Smooth muscle cell (in vitro differentiated cells): Measurements from ENCODE around the gene IVL. TPM values are rescaled to one million over a fixed set of nuclear protein-coding genes. Genes with fewer than 3 reads are reported as not detected.

Experiments used
- DNase-seq: peaks from one replicate; lab custom pipeline; 2025; ENCODE audit not compliant: unreplicated experiment; lab: John Stamatoyannopoulos, UW
- H2AFZ ChIP-seq: fragments of 200-600 bp; sonication (generic); 2 replicates; pipeline ENCODE4 v1.6.0; 2016; ENCODE audit warnings: antibody characterized with exemption, low read depth, mild to moderate bottlenecking
- H3F3A ChIP-seq: fragments of 200-600 bp; sonication (generic); 2 replicates; pipeline ENCODE4 v1.6.0; 2017; ENCODE audit warnings: antibody characterized with exemption, low read depth
- H3K27ac ChIP-seq: fragments of 200-600 bp; sonication (generic); 2 replicates; pipeline ENCODE4 v1.5.1; 2016; ENCODE audit warnings: low read depth, mild to moderate bottlenecking
- H3K27me3 ChIP-seq: fragments of 200-600 bp; sonication (generic); 2 replicates; pipeline ENCODE4 v1.6.1; 2016; ENCODE audit warnings: low read depth, mild to moderate bottlenecking
- H3K36me3 ChIP-seq: fragments of 200-600 bp; sonication (generic); 2 replicates; pipeline ENCODE4 v1.5.1; 2016; ENCODE audit warnings: low read depth
- H3K4me1 ChIP-seq: fragments of 200-600 bp; sonication (generic); 2 replicates; pipeline ENCODE4 v1.5.1; 2016; ENCODE audit warnings: low read depth
- H3K4me2 ChIP-seq: fragments of 200-600 bp; sonication (generic); 2 replicates; pipeline ENCODE4 v1.6.0; 2016; ENCODE audit warnings: mild to moderate bottlenecking
- H3K4me3 ChIP-seq: fragments of 200-600 bp; sonication (generic); 2 replicates; pipeline ENCODE4 v1.5.1; 2016; ENCODE audit warnings: mild to moderate bottlenecking
- H3K79me2 ChIP-seq: fragments of 200-600 bp; sonication (generic); 2 replicates; pipeline ENCODE4 v1.6.0; 2016; ENCODE audit warnings: low read depth, mild to moderate bottlenecking
- H3K9ac ChIP-seq: fragments of 200-600 bp; sonication (generic); 2 replicates; pipeline ENCODE4 v1.6.0; 2016; ENCODE audit warnings: low read depth
- H3K9me3 ChIP-seq: fragments of 200-600 bp; sonication (generic); replicated peaks from 2 replicates; pipeline ENCODE4 v1.5.1; 2016; ENCODE audit warnings: low read depth
- H4K20me1 ChIP-seq: fragments of 200-600 bp; sonication (generic); 2 replicates; pipeline ENCODE4 v1.6.0; 2016; ENCODE audit warnings: low read depth
- CTCF ChIP-seq: fragments of 200-600 bp; sonication (generic); IDR thresholded peaks from 2 replicates; pipeline ENCODE4 v1.5.1; 2017; ENCODE audit warnings: borderline replicate concordance, mild to moderate bottlenecking, antibody characterized with exemption; ENCODE audit not compliant: insufficient read depth, poor library complexity, severe bottlenecking
- WGBS: methylation state at CpG from one replicate; pipeline ENCODE4 v1.1.7; 2016; ENCODE audit warnings: low lambda C conversion rate; 5-methylcytosine and 5-hydroxymethylcytosine counted together
- polyA plus RNA-seq: library from polyadenylated mRNA; unstranded; fragments of >200 nt; fragmentation: Nextera tagmentation; extraction: Ambion mirVana; gene quantifications from 2 replicates; pipeline ENCODE4 v1.2.1, GENCODE V29; 2016
- total RNA-seq: library from RNA; depleted of rRNA; stranded (reverse); fragments of >200 nt; gene quantifications from 2 replicates; pipeline ENCODE4 v1.2.3, GENCODE V29; 2014

Gene IVL
- total and polyA plus RNA-seq, 2 experiments from 2014 or later: 0.47 to 0.67 TPM

GRCh38 chr1:152906023-152906565 lies 2.3 kb upstream of the IVL start:
- no peak for TF ChIP-seq CTCF
- 60% methylated on average over 5 of the region's 5 CpGs for WGBS
- Histone ChIP-seq H2AFZ (no peak overlapping the region), H3F3A (no peaks in the 10 kb centered on the region), H3K9me3 (peaks cover 4% of the 10 kb centered on the region), H3K36me3 (no peaks in the 10 kb centered on the region), H3K4me2 (no peak overlapping the region), H3K4me1 (no peaks in the 10 kb centered on the region), H3K4me3 (no peak overlapping the region), H3K9ac (no peak overlapping the region), H3K79me2 (no peaks in the 10 kb centered on the region), H4K20me1 (no peaks in the 10 kb centered on the region), H3K27ac (no peak overlapping the region), H3K27me3 (no peaks in the 10 kb centered on the region)
- DNase-seq: no peak

GRCh38 chr1:152909206-152909605 lies 860 bp downstream of the IVL start:
- no peak overlapping the region for H3K4me2 ChIP-seq
- H3K4me3 ChIP-seq: no peak overlapping the region
- H4K20me1 ChIP-seq: no peaks in the 10 kb centered on the region
- WGBS: 67% methylated on average over 3 of the region's 3 CpGs
- H3K27me3 ChIP-seq: no peaks in the 10 kb centered on the region
- no peak for DNase-seq
- peaks cover 9% of the 10 kb centered on the region for H3K9me3 ChIP-seq
- H2AFZ ChIP-seq: no peak overlapping the region
- H3K36me3 ChIP-seq: no peaks in the 10 kb centered on the region
- H3K79me2 ChIP-seq: no peaks in the 10 kb centered on the region
- H3K9ac ChIP-seq: no peak overlapping the region
- no peaks in the 10 kb centered on the region for H3F3A ChIP-seq
- no peak for TF ChIP-seq CTCF
- H3K4me1 ChIP-seq: no peaks in the 10 kb centered on the region
- H3K27ac ChIP-seq: no peak overlapping the region

- Histone ChIP-seq H4K20me1 (no peaks in the 10 kb centered on the region), H3K4me3 (no peak overlapping the region), H3K79me2 (no peaks in the 10 kb centered on the region), H2AFZ (no peak overlapping the region), H3K27me3 (no peaks in the 10 kb centered on the region), H3K9ac (no peak overlapping the region), H3K4me2 (no peak overlapping the region), H3K27ac (no peak overlapping the region), H3F3A (no peaks in the 10 kb centered on the region), H3K4me1 (no peaks in the 10 kb centered on the region), H3K9me3 (peaks cover 9% of the 10 kb centered on the region), H3K36me3 (no peaks in the 10 kb centered on the region)
- DNase-seq: no peak
- TF ChIP-seq CTCF: no peak
- 33% methylated on average over 1 of the region's 1 CpG for WGBS
These were observed 4.1 kb downstream of the IVL start for GRCh38 chr1:152912471-152912870.

GRCh38 chr1:152912900-152913299 lies 4.6 kb downstream of the IVL start:
- Histone ChIP-seq H3K27ac (no peak overlapping the region), H3K79me2 (no peaks in the 10 kb centered on the region), H3K4me2 (no peak overlapping the region)

More at GRCh38 chr1:152912900-152913299, 4.6 kb downstream of the IVL start:
- Histone ChIP-seq H3K4me1 (no peaks in the 10 kb centered on the region), H3K27me3 (no peaks in the 10 kb centered on the region), H4K20me1 (no peaks in the 10 kb centered on the region), H3K9me3 (peaks cover 9% of the 10 kb centered on the region), H3F3A (no peaks in the 10 kb centered on the region), H3K36me3 (no peaks in the 10 kb centered on the region), H3K9ac (no peak overlapping the region), H3K4me3 (no peak overlapping the region), H2AFZ (no peak overlapping the region)
- WGBS: 36% methylated on average over 5 of the region's 5 CpGs
- DNase-seq: no peak
- TF ChIP-seq CTCF: no peak
